Measurements from ENCODE around the gene DNAAF8.

Gene DNAAF8

GRCh38 chr16:4734063-4734729 lies at the start of gene DNAAF8, which contains the start of gene ANKS3:
Gene DNAAF8 (plus strand): TSS chr16:4734537. CDS start chr16:4736515, 1,978 bp downstream.
Gene ANKS3 (minus strand): TSS chr16:4734271. CDS start chr16:4730149, 4,122 bp downstream.
- TF ChIP-seq CTCF (conservative IDR thresholded peaks at IDR 0.05; ENCODE audit: low read depth), result no peak
- H3K27ac ChIP-seq, result peak within 1 kb of the TSS; percentile 82
- DNase-seq (ENCODE audit: low spot score), result peak; percentile 97
- ChIA-PET POLR2A (ENCODE audit: low non-redundant PET) (interaction anchor here (0.6 to 1.3 kb wide), 3 partner anchors 10 to 1910 kb away, joined by 3 to 8 read pairs (median 3); partner anchors contain the start of gene NUDT16L1), CTCF (interaction anchor here (0.7 kb wide), 1 partner anchor 223 kb away, joined by 3 read pairs; no protein-coding TSS in a partner anchor)

GRCh38 chr16:4684763-4685162 lies 49.6 kb upstream of the DNAAF8 start:
- peak overlapping the region; percentile 99 for H3K27ac ChIP-seq
- DNase-seq (ENCODE audit: low spot score), result no peak
- no peak for TF ChIP-seq CTCF (conservative IDR thresholded peaks at IDR 0.05; ENCODE audit: low read depth)
- ChIA-PET CTCF (interaction anchor here (0.7 kb wide), 1 partner anchor 173 kb away, joined by 3 read pairs; no protein-coding TSS in a partner anchor), POLR2A (ENCODE audit: low non-redundant PET) (no interaction called here)

GRCh38 chr16:4685292-4685691 lies 49.0 kb upstream of the DNAAF8 start:
- POLR2A ChIA-PET (ENCODE audit: low non-redundant PET), result no interaction called here
- CTCF ChIA-PET, result interaction anchor here (0.7 kb wide), 1 partner anchor 173 kb away, joined by 3 read pairs; no protein-coding TSS in a partner anchor
- no peak for TF ChIP-seq CTCF (conservative IDR thresholded peaks at IDR 0.05; ENCODE audit: low read depth)
- DNase-seq (ENCODE audit: low spot score), result no peak
- peak overlapping the region; percentile 99 for H3K27ac ChIP-seq

GRCh38 chr16:4685776-4686496 lies 48.4 kb upstream of the DNAAF8 start:
- no peak for TF ChIP-seq CTCF (conservative IDR thresholded peaks at IDR 0.05; ENCODE audit: low read depth)
- ChIA-PET CTCF (interaction anchor here (0.6 kb wide), 2 partner anchors 110 to 1576 kb away, joined by 3 read pairs; no protein-coding TSS in a partner anchor), POLR2A (ENCODE audit: low non-redundant PET) (no interaction called here)
- no peak for DNase-seq (ENCODE audit: low spot score)
- H3K27ac ChIP-seq, result peak overlapping the region; percentile 99; the same call in 1 of the 2 replicates

- H3K27ac ChIP-seq, result no peak overlapping the region
- ChIA-PET POLR2A (ENCODE audit: low non-redundant PET) (no interaction called here), CTCF (interaction anchor here (0.6 kb wide), 2 partner anchors 110 to 1577 kb away, joined by 3 read pairs; no protein-coding TSS in a partner anchor)
Observed at GRCh38 chr16:4686497-4687210, 47.7 kb upstream of the DNAAF8 start.

More at GRCh38 chr16:4686497-4687210, 47.7 kb upstream of the DNAAF8 start:
- no peak for DNase-seq (ENCODE audit: low spot score)
- TF ChIP-seq CTCF (conservative IDR thresholded peaks at IDR 0.05; ENCODE audit: low read depth), result no peak

Measured in RWPE1 (cell line).